Activated B cell treated with CpG ODN at 0.5 μM for 24 hours (primary cell): Measurements from ENCODE around the gene EBF3. TPM values are rescaled to one million over a fixed set of nuclear protein-coding genes. Genes with fewer than 3 reads are reported as not detected.
A peak's percentile ranks its signal among the peaks of the same experiment; 100 is the strongest.

Experiments used
- ATAC-seq: fragments of 200-7000 bp; cut with Tn5 transposase; one replicate; pipeline ENCODE4 v1.10.0; 2021; ENCODE audit warnings: low read depth, mild to moderate bottlenecking, moderate library complexity
- CTCF ChIA-PET: fragments of 350-600 bp; sonication (Branson Sonifier 250); formaldehyde crosslinking; loops from one replicate; lab custom pipeline; 2021; ENCODE audit warnings: antibody characterized with exemption; lab: Charles Lee
- POLR2A ChIA-PET: fragments of 350-600 bp; sonication (Branson Sonifier 250); formaldehyde crosslinking; loops from one replicate; lab custom pipeline; 2021; ENCODE audit warnings: antibody characterized with exemption; lab: Charles Lee
- DNase-seq: peaks from one replicate; pipeline ENCODE4 v3.0.0; 2022
- H3K27ac Mint-ChIP-seq: one replicate; pipeline ENCODE4 v1.8.0; 2020; ENCODE audit warnings: mixed read lengths
- H3K27me3 Mint-ChIP-seq: one replicate; pipeline ENCODE4 v1.8.0; 2021; ENCODE audit warnings: mixed read lengths
- H3K36me3 Mint-ChIP-seq: one replicate; pipeline ENCODE4 v1.8.0; 2021; ENCODE audit warnings: low read depth, mixed read lengths
- H3K4me1 Mint-ChIP-seq: one replicate; pipeline ENCODE4 v1.8.0; 2021; ENCODE audit warnings: mixed read lengths
- H3K4me3 Mint-ChIP-seq: one replicate; pipeline ENCODE4 v1.8.0; 2020; ENCODE audit warnings: mild to moderate bottlenecking, mixed read lengths
- H3K9me3 Mint-ChIP-seq: one replicate; pipeline ENCODE4 v1.8.0; 2020; ENCODE audit warnings: mixed read lengths
- intact Hi-C: fragments of 100-400 bp; cut with micrococcal nuclease; formaldehyde crosslinking; loops from one replicate; pipeline ENCODE4 v1.15.1; 2024
- total RNA-seq: library from RNA; stranded (reverse); gene quantifications from 2 replicates; pipeline ENCODE4 v1.2.3, GENCODE V29; 2022
- TF ChIP-seq, protein P1 (sequence below): fragments of 200-600 bp; IDR thresholded peaks from one replicate; pipeline ENCODE4 v1.8.0; 2022; ENCODE audit warnings: antibody characterized with exemption, mild to moderate bottlenecking

EBF3 gene
- total RNA-seq, 1 donor from 2014 or later = not detected

DNA sequence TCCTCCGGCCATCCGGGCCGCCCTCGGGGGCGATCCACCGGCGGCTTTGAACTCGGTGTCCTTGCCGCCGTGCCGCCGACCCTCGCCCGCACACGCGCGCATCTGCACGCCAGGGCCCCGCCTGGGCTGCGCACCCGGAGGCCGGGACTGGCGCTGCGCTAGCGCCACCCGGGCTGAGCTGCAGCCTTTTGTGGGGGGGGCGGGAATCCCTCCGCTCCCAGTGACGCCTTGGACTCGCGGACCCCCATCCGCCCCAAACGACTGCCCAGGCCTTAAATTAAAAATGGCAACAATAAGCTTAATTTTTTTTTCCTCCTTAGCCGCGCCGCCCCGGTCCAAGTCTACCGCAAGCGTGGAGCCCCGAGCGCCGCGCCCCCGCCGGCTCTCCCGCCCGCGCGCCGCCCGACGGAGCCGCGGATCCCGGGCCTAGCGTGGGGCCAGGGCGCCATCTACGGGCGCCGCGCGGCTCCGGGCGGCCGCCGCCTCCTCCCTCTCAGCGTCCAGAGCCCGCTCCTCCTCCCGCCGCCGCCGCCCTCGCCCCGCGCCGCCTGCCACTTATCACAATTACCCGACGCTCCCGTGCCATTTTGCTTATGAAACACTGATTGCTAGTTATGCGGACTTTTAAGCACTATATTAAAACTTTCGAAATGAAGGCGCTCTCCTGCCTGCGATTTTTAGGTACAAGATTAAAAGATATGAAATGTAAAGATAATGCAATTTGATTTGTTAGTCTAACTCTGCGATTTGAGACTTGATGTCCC, 7.5 kb upstream of the EBF3 start:
- ChIA-PET POLR2A (no interaction called here), CTCF (interaction anchor here (1.1 kb wide), 1 partner anchor 157 kb away, joined by 3 read pairs; no protein-coding TSS in a partner anchor)
- intact Hi-C loops = loop anchor here (5.0 kb wide), 1 partner anchor 1709 kb away; no protein-coding TSS in a partner anchor
- peaks cover 52% of the 10 kb centered on the region for H3K27me3 Mint-ChIP-seq
- TF ChIP-seq, protein P1, sequence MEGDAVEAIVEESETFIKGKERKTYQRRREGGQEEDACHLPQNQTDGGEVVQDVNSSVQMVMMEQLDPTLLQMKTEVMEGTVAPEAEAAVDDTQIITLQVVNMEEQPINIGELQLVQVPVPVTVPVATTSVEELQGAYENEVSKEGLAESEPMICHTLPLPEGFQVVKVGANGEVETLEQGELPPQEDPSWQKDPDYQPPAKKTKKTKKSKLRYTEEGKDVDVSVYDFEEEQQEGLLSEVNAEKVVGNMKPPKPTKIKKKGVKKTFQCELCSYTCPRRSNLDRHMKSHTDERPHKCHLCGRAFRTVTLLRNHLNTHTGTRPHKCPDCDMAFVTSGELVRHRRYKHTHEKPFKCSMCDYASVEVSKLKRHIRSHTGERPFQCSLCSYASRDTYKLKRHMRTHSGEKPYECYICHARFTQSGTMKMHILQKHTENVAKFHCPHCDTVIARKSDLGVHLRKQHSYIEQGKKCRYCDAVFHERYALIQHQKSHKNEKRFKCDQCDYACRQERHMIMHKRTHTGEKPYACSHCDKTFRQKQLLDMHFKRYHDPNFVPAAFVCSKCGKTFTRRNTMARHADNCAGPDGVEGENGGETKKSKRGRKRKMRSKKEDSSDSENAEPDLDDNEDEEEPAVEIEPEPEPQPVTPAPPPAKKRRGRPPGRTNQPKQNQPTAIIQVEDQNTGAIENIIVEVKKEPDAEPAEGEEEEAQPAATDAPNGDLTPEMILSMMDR = no peak
- no peaks in the 10 kb centered on the region for H3K9me3 Mint-ChIP-seq
- peaks cover 9% of the 10 kb centered on the region for H3K4me1 Mint-ChIP-seq
- H3K27ac Mint-ChIP-seq = peak overlapping the region; percentile 47
- ATAC-seq = peak; percentile 58
- H3K36me3 Mint-ChIP-seq = no peaks in the 10 kb centered on the region
- DNase-seq = no peak
- peak overlapping the region; percentile 11 for H3K4me3 Mint-ChIP-seq

DNA sequence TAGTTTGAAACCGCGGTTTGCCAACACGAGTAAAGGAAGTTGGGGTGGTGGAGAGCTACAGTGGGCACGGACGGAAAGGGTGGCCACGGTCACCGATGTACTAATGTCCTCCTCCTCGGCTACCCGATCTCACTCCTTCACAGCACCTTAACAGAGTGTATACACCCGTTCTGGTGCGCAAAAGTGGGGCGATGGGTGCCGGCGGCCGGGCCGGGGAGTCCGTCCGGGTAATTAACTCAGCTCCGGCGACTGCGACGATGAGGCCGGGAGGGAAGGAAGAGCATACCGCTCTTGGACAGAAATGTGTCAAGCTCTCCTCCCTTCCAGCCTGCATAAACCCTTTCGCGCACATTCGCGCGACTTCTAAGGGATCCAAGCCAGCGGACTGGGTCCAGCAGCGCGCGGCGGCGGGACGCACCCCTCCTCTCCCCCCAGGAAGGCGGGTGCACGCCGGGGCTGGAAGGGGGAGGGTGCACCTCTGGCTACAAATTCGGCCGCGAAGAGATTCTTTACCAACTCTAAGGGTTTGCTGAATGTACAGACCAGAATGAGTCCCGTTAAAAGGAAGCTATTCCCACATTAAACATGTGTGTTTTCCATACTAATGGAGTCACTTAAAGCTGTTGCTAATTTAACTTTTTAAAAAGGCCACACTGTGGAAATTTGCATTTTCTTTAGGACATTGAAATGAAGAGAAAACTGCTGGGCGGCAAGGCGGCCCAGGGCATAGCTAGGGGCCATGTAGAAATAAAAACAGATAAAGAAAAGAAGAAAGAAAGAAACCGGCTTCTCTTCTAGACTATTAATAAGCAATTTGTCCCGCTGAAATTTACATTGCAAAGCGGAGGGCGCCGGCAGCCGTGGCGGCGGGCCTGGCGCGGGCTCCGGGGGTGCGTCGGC, 6.6 kb upstream of the EBF3 start:
- ChIA-PET CTCF (interaction anchor here (1.1 kb wide), 1 partner anchor 157 kb away, joined by 3 read pairs; no protein-coding TSS in a partner anchor), POLR2A (no interaction called here)

DNA sequence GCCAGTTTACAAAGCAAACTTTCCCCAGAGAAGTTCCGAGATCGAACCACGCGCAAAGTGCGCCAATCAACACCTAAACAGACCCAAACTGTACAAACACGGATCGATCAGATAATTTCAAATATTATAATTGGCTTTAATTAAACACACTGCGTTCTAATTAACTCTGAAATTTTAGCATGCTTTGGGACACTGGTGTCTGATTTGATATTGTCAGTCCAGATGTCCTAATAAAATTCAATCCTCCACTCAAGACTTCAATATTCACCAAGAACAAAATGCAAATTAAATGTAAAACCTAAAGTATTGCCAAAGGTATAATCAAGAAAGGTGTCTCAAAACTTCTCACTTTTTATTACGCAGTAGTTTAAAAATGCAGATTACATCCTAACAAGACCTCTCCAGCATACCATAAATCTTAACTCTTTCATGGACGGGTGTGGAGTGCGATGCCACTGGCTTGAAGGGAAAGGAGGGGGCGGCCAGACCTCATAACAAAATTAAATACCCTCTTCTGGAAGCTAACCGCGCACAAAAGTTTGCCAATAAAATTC, 5.9 kb upstream of the EBF3 start:
- ATAC-seq (no peak), DNase-seq (no peak)
- intact Hi-C loops = loop anchor here (5.0 kb wide), 1 partner anchor 1708 kb away; no protein-coding TSS in a partner anchor
- Mint-ChIP-seq H3K9me3 (no peaks in the 10 kb centered on the region), H3K27ac (no peak overlapping the region), H3K27me3 (peaks cover 48% of the 10 kb centered on the region), H3K36me3 (no peaks in the 10 kb centered on the region), H3K4me1 (peaks cover 11% of the 10 kb centered on the region), H3K4me3 (no peak overlapping the region)
- POLR2A ChIA-PET = no interaction called here
- TF ChIP-seq, protein P1 = no peak
- CTCF ChIA-PET = no interaction called here

More for the DNA sequence above, 6.6 kb upstream of the EBF3 start:
- Mint-ChIP-seq H3K9me3 (no peaks in the 10 kb centered on the region), H3K4me1 (peaks cover 9% of the 10 kb centered on the region), H3K27ac (peak overlapping the region; percentile 35), H3K36me3 (no peaks in the 10 kb centered on the region), H3K4me3 (no peak overlapping the region), H3K27me3 (peaks cover 53% of the 10 kb centered on the region)
- TF ChIP-seq, protein P1 = no peak
- ATAC-seq = no peak
- no peak for DNase-seq
- intact Hi-C loops = loop anchor here (5.0 kb wide), 1 partner anchor 1708 kb away; no protein-coding TSS in a partner anchor

DNA sequence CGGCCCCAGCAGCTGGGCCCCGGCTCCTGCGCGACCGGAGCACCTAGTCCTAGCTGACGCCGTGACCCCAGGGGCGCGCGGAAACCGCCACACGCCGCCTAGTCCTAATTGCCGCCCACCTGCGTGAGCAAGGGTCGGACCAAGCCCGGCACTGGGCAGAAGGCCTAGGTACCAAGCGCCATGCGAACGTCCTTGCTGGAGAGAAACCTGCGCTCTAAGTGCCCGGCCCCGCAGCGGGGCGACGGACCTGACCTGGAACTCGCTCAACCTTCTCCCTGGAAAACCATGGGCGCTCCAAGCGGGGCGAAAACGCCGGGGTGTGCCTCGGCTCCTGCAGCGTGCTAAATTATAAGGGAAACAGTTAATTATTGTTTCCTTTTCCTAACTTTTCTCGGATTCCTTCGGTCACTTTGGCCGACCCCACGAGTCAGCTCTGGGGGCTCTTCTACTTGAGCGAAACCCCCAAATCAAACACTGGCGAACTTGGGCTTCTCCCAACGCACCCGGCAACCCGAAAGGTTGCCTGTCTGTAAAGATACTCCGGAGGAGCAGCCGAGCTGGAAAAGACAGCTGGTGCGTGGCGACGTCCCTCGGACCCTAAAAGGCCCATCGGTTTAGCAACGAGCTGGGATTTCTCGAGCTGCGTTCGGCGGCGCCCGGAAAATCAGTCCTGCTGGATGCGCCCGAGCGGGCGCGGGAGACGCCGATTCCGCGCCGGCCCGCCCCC, 5.3 kb upstream of the EBF3 start:
- H3K27ac Mint-ChIP-seq = no peak overlapping the region
- H3K9me3 Mint-ChIP-seq = no peaks in the 10 kb centered on the region
- H3K27me3 Mint-ChIP-seq = peaks cover 46% of the 10 kb centered on the region
- TF ChIP-seq, protein P1 = no peak
- H3K4me1 Mint-ChIP-seq = peaks cover 14% of the 10 kb centered on the region
- DNase-seq (no peak), ATAC-seq (no peak)
- CTCF ChIA-PET = no interaction called here
- intact Hi-C loops = no loop called here
- H3K4me3 Mint-ChIP-seq = no peak overlapping the region
- POLR2A ChIA-PET = no interaction called here
- H3K36me3 Mint-ChIP-seq = no peaks in the 10 kb centered on the region
